Stimulated activated CD4-positive, alpha-beta T cell treated with anti-CD3 and anti-CD28 coated beads, Interleukin-15, amount 100 ng/mL, for 24 hours (primary cell): ENCODE results near the gene ZNF213.
"Not testable (repeated sequence)": the region's sequence is repeated elsewhere in the genome, so short reads cannot be mapped to it uniquely, and the experiment has no call there.

ENCODE experiments used
- DNase-seq: peaks from one replicate; pipeline ENCODE4 v3.0.0-alpha.2; 2020

The ZNF213 gene

DNA sequence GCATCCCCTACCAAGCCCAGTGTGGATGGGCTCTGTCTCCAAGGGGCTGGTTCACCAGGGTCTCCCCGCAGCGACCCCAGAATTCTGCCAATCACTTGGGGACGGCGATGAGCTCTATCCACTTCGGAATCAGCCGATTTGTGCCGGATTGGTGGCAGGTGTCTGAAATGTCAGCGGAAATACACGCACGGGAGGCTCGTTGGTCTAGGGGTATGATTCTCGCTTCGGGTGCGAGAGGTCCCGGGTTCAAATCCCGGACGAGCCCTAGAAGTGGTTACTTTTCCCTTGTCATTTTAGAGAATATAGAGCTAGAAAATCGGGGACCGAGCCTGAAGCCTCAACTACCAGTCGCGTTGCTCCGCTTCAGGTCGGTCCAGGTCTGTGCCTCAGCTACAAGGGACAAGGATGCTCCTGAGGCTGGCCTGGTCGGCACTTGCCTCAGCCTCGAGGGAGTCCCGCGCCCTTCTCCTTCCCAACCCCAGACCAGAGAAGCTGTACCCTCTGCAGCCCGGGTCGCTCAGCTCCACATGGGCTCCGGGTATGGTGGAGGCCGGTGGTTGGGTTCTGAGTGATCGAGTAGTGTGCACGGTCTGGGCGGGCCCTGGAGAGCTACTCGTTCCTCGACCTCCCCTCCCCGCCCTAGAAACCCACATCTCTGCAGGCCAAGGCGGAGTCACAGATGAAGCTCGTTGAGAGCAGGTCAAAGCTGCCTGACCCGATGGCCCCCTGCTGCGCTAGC lies 37.2 kb downstream of the ZNF213 start:
- DNase-seq = peak; percentile 80

DNA sequence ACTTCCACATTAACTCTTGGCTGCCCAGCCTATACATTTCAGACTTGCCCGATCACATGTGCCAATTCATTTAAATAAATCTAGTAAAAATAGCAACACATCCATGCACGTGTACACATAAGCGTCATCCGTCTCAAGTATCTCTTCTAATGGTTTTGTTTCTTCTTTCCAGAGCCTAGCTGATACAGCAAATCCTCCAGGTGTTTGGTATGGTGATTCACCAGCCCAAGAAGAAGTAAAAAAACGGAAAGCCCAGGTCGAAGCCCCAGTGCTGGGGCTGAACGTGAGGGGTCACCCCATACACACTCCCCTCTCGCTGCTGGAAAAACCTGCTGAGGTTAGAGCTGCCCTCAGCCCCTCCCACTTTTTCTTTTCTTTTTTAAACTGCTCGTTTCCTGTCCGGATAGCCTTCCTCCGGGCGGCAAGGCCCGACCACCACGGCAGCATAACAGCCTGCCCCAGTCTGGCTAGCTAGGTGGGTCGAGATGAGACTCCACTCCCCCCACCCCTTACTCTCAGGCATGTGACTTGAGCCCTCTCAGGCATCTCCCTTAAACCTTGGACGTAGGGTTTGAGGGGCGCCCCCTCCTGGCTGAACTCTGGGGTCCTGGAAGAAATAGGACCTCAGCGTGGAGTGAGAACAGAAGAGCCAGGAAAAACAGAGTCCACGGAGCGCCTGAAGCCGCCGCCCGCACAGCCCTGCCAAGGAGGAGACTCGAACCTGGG lies 39.2 kb downstream of the ZNF213 start:
- DNase-seq = peak; percentile 60

- no peak for DNase-seq
Observed at GRCh38 chr16:3174618-3175148, 39.9 kb downstream of the ZNF213 start.

- DNase-seq = peak; percentile 78
Observed at GRCh38 chr16:3175157-3176093, 40.6 kb downstream of the ZNF213 start.

GRCh38 chr16:3179651-3180050 lies 44.8 kb downstream of the ZNF213 start:
- DNase-seq = no peak

DNA sequence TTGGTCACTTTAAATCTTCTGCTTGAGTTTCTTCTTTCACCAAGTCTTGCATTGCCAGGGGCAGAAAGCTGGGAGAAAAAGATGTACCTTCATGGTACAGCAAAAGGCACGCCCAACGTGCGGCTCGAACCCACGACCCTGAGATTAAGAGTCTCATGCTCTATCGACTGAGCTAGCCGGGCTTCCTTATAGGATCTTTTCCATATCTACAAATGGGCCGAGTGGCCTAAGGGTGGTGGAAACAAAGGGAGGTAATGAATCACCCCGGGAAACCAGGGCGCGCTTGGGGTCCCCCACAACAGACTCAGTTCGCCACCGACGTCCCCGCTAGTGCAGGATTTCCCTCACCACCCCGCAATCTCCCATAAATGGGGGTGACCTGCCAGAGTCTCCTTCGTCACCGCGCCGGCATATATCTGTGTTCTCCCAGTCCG lies 45.6 kb downstream of the ZNF213 start:
- DNase-seq = peak; percentile 54

GRCh38 chr16:3182293-3182607 lies 47.4 kb downstream of the ZNF213 start:
- not testable (repeated sequence) for DNase-seq

DNA sequence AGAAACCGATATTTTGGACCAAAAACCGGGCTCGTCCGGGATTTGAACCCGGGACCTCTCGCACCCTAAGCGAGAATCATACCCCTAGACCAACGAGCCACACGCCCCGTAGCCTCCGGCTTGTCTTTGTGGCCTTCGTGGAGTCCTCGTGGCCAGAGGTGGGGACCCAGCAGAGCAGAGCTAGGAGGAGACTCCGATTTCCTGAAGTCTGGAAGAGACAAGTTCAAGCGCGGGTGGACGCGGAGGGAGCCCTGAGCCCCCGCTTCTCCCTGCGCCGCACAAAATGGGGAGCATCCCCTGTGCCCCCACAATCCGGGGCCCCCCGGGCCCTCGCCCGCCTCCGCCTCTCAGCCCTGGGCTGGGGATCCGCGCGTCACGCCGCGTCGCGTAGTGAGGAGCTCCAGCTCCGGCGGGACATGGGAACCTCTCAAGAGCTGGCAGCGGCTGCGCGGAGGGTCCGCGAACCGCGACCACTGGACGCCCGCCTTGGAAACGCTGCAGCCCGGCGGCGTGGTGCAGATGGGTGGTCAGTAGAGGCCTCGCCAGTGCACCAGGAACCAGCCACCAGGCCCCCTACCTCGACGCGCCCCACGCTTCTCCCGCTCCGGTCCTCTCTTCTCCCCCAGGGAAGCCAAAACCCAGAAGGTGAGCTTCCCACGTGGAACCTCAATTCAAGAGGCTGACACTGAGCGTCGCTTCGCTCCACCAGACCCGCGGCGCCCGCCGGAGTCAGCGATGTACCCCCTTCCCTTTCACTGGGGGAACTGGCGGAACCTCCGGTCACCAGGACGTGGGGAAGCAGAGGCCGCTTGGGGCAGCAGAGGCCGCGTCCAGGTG lies 48.0 kb downstream of the ZNF213 start:
- DNase-seq = peak; percentile 82

GRCh38 chr16:3183445-3184139 lies 48.8 kb downstream of the ZNF213 start:
- no peak for DNase-seq

- DNase-seq = no peak
Observed at GRCh38 chr16:3186946-3187690, 52.3 kb downstream of the ZNF213 start.

- peak; percentile 90 for DNase-seq
Observed at GRCh38 chr16:3187798-3188674, 53.2 kb downstream of the ZNF213 start, which contains the start of gene OR1F1. Gene OR1F1 (plus strand): TSS chr16:3188204.

DNA sequence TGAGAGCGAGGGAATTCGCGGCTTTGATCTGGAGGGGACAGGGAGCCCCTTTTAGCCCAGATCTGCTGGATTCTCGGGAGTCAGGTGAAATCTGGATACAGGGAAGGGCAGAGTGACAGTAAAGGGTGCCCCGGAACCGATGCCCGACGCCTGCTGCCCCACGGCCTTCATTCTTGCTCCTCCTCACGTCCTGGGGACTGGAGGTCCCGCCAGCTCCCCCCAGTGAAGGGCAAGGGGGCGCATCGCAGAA lies 53.8 kb downstream of the ZNF213 start:
- no peak for DNase-seq

- peak; percentile 82 for DNase-seq
Observed at GRCh38 chr16:3188925-3189825, 54.3 kb downstream of the ZNF213 start.

DNA sequence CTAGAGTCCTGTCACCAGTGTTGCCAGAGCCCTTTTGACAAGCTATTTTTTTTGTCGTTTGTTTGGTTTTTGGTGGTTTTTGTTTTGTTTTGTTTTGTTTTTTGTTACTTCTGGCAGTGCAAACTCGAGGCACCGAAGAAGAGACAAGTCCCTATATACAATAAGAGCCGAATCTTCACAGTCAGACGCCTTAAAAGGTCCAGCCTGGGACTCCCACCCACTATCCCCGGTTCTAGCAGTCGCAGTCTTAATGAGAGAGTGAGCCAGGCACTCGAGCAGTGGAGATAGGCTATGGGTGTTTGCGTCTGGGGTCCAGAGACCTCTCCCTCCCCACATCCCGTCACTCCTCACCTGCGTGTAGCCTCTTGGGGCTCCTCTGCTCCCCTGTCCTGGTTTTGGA lies 55.0 kb downstream of the ZNF213 start:
- DNase-seq = no peak

DNA sequence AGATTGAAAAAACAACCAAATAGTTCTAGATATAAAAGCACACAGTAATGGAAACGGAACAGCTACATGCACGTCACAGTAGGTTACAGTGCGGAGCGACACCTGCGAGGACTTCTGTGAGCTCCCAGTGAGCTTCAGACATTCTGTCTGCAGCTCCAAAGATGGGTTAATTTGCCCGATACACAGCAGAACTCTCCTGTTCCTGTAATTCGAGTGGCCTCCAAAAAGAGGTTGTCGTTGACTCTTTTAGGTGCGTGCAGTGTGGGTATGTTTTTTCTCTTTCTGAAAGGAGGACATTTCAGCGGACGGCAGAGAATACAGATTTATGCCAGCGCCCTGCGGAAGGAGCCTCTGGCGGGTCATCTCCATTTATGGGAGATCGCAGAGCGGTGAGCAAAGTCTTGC lies 56.1 kb downstream of the ZNF213 start:
- DNase-seq = no peak
